Right lobe of liver (tissue), 6 donors: ENCODE measurements around the gene TYROBP. TPM values are rescaled to one million over a fixed set of nuclear protein-coding genes. Genes with fewer than 3 reads are reported as not detected.

ENCODE experiments used
- ATAC-seq, 4 donors: fragments of 200-7000 bp; cut with Tn5 transposase; one replicate each; pipeline ENCODE4 v1.9.1; 2020; ENCODE audit warnings: mild to moderate bottlenecking in 4 of 4, moderate library complexity in 4 of 4
- DNase-seq, 3 donors: peaks; one replicate each; pipeline ENCODE4 v3.0.0-alpha.2; 2020
- H3K27ac ChIP-seq, 3 donors: fragments of 200-600 bp; one replicate each; pipeline ENCODE4 v1.8.0; 2022
- H3K27me3 ChIP-seq, 2 donors: fragments of 200-600 bp; one replicate each; pipeline ENCODE4 v1.8.0; 2022
- H3K36me3 ChIP-seq, 4 donors: fragments of 200-600 bp; sonication (generic) in 1 of 4; one replicate each; pipeline versions ENCODE4 v1.5.1 to v1.8.0; 2017 to 2022; ENCODE audit warnings: control low read depth in 1 of 4
- H3K4me1 ChIP-seq, 4 donors: fragments of 200-600 bp; sonication (generic) in 1 of 4; one replicate each; pipeline versions ENCODE4 v1.5.1 to v1.8.0; 2017 to 2022; ENCODE audit warnings: control low read depth in 1 of 4
- H3K4me3 ChIP-seq, 3 donors: fragments of 200-600 bp; one replicate each; pipeline ENCODE4 v1.8.0; 2022
- H3K9me3 ChIP-seq, 4 donors: fragments of 200-600 bp; sonication (generic) in 1 of 4; one replicate each; pipeline versions ENCODE4 v1.5.1 to v1.8.0; 2017 to 2022; ENCODE audit warnings: control low read depth in 1 of 4
- POLR2A ChIP-seq: fragments of 450-650 bp; IDR thresholded peaks from one replicate; pipeline ENCODE4 v1.6.1; 2017; ENCODE audit warnings: antibody characterized with exemption, mild to moderate bottlenecking
- WGBS: methylation state at CpG from one replicate; pipeline ENCODE4 v1.1.6; 2018; ENCODE audit warnings: low coverage, low lambda C conversion rate; ENCODE audit not compliant: insufficient coverage; ENCODE audit errors: missing lambda C conversion rate; 5-methylcytosine and 5-hydroxymethylcytosine counted together
- intact Hi-C, 2 donors: fragments of 100-400 bp; cut with DNase I; formaldehyde crosslinking; loops; one replicate each; pipeline versions ENCODE4 v1.11.2 to v1.14.1; 2022
- total RNA-seq, 6 experiments: library from RNA; depleted of rRNA in 2 of 6; stranded (reverse); fragments of >200 nt in 2 of 6; fragmentation: NEBNext Ultra II Directional in 3 of 6; extraction: Animal tissue kit (Norgen Biotek cat#: 25700) in 3 of 6; gene quantifications; one replicate each; pipeline versions ENCODE4 v1.1.0 to v1.2.4, GENCODE V29; 2016 to 2023
- TF ChIP-seq, protein P1 (sequence below), 4 donors: fragments of 200-600 bp in 3 of 4; fragments of 450-650 bp in 1 of 4; IDR thresholded peaks; one replicate each; pipeline versions ENCODE4 v1.5.1 to v1.8.0; 2016 to 2022; ENCODE audit warnings: antibody characterized with exemption in 4 of 4, mild to moderate bottlenecking in 2 of 4
- donor health status: DM: no; HTN: yes; CAD: no.
- donor health status: DM: no; HTN: no; CAD: no.
- donor health status: DM: no; HTN: no; CAD: no.
- donor health status: DM: no; HTN: yes; CAD: no.
- donor health status: DM: no; HTN: yes; CAD: no.

TYROBP gene
- total RNA-seq, 6 experiments from 2014 or later: 15.6 to 77.8 (median 29.7) TPM

DNA sequence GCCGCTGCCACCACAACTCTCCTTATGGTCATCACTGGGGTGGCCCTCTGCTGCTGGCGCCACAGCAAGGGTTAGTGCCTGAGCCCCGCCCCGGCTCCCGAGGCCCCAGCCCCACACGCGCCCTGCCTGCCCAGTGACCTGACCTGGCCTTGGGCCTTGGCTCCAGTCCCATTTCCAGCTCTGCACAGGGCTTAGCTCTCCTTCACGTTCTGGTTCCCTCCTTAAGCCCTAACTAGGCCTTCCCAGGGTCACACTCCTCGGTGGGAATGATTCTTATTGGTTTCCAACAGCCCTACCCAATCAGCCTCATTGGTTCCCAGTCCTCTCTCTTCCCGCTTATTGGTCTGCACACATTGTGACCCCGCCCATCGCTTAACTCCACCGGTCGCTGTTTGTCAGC lies 45.6 kb downstream of the TYROBP start:
- intact Hi-C loops: no loop called here
- Histone ChIP-seq H3K27me3 (no peaks in the 10 kb centered on the region), H3K4me3 (no peak overlapping the region), H3K27ac (no peak overlapping the region), H3K4me1 (no peaks in the 10 kb centered on the region), H3K36me3 (no peaks in the 10 kb centered on the region), H3K9me3 (no peaks in the 10 kb centered on the region)
- WGBS: 77% methylated on average over 7 of the region's 14 CpGs
- TF ChIP-seq, protein P1, sequence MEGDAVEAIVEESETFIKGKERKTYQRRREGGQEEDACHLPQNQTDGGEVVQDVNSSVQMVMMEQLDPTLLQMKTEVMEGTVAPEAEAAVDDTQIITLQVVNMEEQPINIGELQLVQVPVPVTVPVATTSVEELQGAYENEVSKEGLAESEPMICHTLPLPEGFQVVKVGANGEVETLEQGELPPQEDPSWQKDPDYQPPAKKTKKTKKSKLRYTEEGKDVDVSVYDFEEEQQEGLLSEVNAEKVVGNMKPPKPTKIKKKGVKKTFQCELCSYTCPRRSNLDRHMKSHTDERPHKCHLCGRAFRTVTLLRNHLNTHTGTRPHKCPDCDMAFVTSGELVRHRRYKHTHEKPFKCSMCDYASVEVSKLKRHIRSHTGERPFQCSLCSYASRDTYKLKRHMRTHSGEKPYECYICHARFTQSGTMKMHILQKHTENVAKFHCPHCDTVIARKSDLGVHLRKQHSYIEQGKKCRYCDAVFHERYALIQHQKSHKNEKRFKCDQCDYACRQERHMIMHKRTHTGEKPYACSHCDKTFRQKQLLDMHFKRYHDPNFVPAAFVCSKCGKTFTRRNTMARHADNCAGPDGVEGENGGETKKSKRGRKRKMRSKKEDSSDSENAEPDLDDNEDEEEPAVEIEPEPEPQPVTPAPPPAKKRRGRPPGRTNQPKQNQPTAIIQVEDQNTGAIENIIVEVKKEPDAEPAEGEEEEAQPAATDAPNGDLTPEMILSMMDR (IDR thresholded peaks at IDR 0.05): no peak
- no peak for TF ChIP-seq POLR2A
- DNase-seq (no peak), ATAC-seq (peak; percentile 42 to 53 (median 44))

DNA sequence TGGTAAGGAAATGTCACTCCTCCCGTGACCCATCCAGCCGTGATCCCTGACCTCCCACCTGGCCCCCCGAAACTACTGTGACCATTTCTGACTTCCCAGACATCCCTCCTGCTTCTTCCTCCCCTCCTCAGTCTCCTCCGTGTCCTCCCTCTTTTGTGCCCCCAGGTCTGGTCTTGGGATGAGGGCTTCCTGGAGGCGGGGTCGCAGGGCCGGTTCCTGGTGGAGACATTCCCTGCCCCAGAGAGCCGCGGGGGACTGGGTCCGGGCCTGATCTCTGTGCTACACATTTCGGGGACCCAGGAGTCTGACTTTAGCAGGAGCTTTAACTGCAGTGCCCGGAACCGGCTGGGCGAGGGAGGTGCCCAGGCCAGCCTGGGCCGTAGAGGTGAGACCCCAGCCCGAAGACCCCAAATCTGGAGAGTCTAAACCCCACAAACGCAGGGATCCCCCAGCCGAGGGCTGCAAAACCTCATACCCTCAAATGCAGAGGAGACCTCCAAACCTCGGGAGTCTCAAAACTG lies 46.4 kb downstream of the TYROBP start:
- Histone ChIP-seq H3K27me3 (peaks cover 0 to 5% of the 10 kb centered on the region in 2 donors), H3K36me3 (no peaks in the 10 kb centered on the region), H3K27ac (no peak overlapping the region), H3K9me3 (no peaks in the 10 kb centered on the region), H3K4me1 (peaks cover 0 to 2% (median under 1%) of the 10 kb centered on the region in 4 donors), H3K4me3 (no peak overlapping the region)
- TF ChIP-seq POLR2A: no peak
- TF ChIP-seq, protein P1 (IDR thresholded peaks at IDR 0.05): no peak
- no peak for DNase-seq
- ATAC-seq: no peak
- intact Hi-C loops: no loop called here
- 29% methylated on average over 12 of the region's 19 CpGs for WGBS

DNA sequence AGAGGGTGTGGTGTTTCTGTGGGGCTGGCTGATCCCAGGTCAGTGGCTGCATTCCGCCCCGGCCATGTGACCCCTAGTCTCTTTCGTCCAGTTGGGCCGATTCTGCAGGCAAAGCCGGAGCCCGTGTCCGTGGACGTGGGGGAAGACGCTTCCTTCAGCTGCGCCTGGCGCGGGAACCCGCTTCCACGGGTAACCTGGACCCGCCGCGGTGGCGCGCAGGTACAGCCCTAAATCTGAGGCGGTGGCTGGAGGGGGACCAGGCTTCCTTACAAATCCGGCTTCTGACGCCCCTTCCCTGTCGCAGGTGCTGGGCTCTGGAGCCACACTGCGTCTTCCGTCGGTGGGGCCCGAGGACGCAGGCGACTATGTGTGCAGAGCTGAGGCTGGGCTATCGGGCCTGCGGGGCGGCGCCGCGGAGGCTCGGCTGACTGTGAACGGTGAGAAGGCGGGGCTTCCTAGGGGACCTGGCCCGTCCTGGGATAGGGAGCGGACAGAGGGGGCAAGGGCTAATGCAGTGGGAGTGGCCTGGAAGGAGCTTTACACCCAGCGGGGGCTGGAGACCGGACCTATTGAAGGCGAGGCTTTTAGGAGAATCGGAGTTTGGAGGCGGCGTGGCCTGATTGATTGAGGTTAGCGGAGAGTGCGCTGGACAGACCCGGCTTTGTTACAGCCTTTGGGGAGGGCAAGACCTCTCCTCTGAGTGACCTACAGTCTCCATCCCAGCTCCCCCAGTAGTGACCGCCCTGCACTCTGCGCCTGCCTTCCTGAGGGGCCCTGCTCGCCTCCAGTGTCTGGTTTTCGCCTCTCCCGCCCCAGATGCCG lies 47.1 kb downstream of the TYROBP start:
- H3K27ac ChIP-seq: no peak overlapping the region
- TF ChIP-seq POLR2A: no peak
- TF ChIP-seq, protein P1 (IDR thresholded peaks at IDR 0.05): no peak
- DNase-seq (peak in 1 of 3 donors; percentile 40), ATAC-seq (peak; percentile 42 to 71 (median 62))
- no peak overlapping the region for H3K4me3 ChIP-seq
- H3K9me3 ChIP-seq: no peaks in the 10 kb centered on the region
- no peaks in the 10 kb centered on the region for H3K36me3 ChIP-seq
- 7% methylated on average over 11 of the region's 55 CpGs for WGBS
- H3K27me3 ChIP-seq: peaks cover 0 to 11% of the 10 kb centered on the region in 2 donors
- intact Hi-C loops: no loop called here
- H3K4me1 ChIP-seq: peaks cover 0 to 9% (median 2%) of the 10 kb centered on the region in 4 donors

DNA sequence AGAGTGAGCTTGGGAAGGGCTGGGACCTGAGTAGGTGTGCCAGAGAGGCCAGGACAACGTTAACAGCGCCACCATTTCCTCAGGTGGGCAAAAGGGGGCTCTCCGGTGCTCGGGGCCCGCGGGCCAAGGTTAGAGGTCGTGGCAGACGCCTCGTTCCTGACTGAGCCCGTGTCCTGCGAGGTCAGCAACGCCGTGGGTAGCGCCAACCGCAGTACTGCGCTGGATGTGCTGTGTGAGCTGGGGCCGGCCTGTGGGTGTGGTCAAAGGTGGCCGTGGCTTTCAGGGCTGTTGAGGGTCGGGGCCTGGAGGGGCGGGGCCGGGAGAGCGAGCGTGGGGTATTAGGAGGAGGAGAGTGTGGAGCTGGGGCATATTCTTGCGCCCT lies 47.7 kb downstream of the TYROBP start:
- no peak for TF ChIP-seq POLR2A
- ATAC-seq: no peak
- Histone ChIP-seq H3K4me3 (no peak overlapping the region), H3K9me3 (no peaks in the 10 kb centered on the region), H3K36me3 (no peaks in the 10 kb centered on the region), H3K4me1 (peaks cover 0 to 10% (median 2%) of the 10 kb centered on the region in 4 donors), H3K27me3 (peaks cover 0 to 12% of the 10 kb centered on the region in 2 donors), H3K27ac (no peak overlapping the region)
- peak in 1 of 3 donors; percentile 43 for DNase-seq
- intact Hi-C loops: no loop called here
- WGBS: 4% methylated on average over 12 of the region's 24 CpGs

DNA sequence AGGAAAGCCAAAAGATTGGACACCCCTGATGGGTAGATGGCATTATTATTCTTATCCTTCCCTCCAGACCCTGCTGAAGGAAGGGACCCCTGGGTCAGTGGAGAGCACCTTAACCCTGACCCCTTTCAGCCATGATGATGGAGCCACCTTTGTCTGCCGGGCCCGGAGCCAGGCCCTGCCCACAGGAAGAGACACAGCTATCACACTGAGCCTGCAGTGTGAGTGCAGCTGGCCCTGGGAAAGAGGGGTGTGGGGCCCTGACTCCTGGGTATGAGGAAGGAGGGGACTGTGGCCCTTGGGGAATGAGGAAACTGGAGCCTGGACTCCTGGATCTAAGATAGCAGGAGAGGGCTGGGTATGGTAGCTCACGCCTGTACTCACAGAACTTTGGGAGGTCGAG lies 48.7 kb downstream of the TYROBP start:
- TF ChIP-seq POLR2A: no peak
- TF ChIP-seq, protein P1 (IDR thresholded peaks at IDR 0.05): no peak
- ATAC-seq: no peak
- no peak for DNase-seq
- 68% methylated on average over 4 of the region's 4 CpGs for WGBS
- Histone ChIP-seq H3K4me3 (no peak overlapping the region), H3K36me3 (no peaks in the 10 kb centered on the region), H3K4me1 (peaks cover 0 to 10% (median 2%) of the 10 kb centered on the region in 4 donors), H3K27me3 (peaks cover 0 to 12% of the 10 kb centered on the region in 2 donors), H3K9me3 (no peaks in the 10 kb centered on the region), H3K27ac (no peak overlapping the region)
- intact Hi-C loops: no loop called here
